Measurements from ENCODE around the gene HNF1A. TPM values are rescaled to one million over a fixed set of nuclear protein-coding genes. Genes with fewer than 3 reads are reported as not detected.
"Not testable (repeated sequence)": the region's sequence is repeated elsewhere in the genome, so short reads cannot be mapped to it uniquely, and the experiment has no call there.

HNF1A gene, protein sequence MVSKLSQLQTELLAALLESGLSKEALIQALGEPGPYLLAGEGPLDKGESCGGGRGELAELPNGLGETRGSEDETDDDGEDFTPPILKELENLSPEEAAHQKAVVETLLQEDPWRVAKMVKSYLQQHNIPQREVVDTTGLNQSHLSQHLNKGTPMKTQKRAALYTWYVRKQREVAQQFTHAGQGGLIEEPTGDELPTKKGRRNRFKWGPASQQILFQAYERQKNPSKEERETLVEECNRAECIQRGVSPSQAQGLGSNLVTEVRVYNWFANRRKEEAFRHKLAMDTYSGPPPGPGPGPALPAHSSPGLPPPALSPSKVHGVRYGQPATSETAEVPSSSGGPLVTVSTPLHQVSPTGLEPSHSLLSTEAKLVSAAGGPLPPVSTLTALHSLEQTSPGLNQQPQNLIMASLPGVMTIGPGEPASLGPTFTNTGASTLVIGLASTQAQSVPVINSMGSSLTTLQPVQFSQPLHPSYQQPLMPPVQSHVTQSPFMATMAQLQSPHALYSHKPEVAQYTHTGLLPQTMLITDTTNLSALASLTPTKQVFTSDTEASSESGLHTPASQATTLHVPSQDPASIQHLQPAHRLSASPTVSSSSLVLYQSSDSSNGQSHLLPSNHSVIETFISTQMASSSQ
- not detected in 2 replicates for total RNA-seq (2014; rRNA removed; shearing (Covaris generic))

DNA sequence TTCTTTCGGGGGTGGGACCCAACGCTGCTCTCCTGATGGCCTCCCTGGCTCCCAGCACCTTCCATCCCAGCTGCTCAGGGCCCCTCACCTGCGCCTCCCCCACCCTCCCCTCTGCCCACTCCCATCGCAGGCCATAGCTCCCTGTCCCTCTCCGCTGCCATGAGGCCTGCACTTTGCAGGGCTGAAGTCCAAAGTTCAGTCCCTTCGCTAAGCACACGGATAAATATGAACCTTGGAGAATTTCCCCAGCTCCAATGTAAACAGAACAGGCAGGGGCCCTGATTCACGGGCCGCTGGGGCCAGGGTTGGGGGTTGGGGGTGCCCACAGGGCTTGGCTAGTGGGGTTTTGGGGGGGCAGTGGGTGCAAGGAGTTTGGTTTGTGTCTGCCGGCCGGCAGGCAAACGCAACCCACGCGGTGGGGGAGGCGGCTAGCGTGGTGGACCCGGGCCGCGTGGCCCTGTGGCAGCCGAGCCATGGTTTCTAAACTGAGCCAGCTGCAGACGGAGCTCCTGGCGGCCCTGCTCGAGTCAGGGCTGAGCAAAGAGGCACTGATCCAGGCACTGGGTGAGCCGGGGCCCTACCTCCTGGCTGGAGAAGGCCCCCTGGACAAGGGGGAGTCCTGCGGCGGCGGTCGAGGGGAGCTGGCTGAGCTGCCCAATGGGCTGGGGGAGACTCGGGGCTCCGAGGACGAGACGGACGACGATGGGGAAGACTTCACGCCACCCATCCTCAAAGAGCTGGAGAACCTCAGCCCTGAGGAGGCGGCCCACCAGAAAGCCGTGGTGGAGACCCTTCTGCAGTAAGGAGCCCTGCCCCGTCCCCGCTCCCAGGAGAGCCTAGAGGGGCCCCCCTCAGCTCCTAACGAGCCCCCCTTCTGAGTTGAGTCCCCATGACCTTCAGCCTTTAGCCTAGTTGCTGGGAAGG is at the start of gene HNF1A:
Gene HNF1A, plus strand, starts transcription at position 248 of the 924 bp plus-strand sequence. Its CDS starts 226 bp downstream, at position 474.
- no peak for DNase-seq (ENCODE audit: low read depth)

DNA sequence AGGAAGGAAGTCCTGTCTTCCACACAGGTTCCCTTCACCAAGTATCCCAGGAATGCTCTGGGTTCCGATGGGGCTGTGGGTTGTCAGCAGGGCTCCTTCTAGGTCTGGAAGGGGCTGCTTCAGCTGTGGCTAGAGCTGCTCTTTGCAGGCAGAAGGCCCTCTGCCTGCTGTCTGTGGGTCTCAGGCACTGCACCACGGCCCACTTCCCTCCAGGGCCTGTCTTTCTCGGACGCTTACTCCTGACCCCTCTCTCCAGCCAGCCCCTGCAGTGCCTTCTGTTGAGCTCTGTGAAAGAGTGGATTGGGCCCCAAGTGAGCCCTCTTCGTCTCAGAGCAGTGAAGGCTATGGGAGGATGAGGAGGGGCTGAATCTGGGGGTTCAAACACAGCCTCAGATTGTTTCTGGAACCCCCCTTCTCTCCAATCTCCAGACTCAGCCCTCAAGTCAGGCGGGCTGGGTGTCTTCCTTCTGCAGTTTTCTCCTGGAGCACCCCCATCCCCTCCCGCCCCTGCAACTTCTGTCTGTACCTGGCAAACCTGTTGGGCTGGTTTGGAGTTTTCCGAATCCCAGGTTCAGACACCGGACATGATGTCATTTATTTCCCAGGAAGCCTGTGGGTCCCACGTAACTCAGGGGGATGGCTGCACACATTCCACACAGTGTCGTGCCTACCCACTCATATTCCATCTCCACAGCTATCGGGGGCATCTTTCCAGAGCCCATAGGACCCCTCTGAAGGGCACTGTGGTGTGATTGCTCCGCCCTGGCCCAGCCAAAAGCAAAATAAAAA is 49.3 kb upstream of the HNF1A start:
- DNase-seq (ENCODE audit: low read depth) = no peak

DNA sequence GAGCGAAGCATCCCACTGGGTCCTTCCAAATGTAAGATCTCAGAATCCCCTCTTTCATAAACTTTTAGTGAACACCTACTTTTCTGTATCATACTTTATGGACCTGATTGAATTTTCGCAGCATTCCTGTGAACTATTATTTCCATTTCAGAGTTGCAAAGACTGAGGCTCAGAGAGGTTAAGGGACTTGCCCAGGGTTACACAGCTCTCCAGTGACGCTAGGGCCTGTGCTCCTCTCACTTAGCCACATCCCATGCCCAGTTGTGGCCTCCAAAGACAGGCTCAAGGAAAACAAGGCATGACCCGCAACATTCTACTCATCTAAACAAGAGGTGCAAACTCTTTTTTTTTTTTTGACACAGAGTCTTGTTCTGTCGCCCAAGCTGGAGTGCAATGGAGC is 48.3 kb upstream of the HNF1A start:
- no peak for DNase-seq (ENCODE audit: low read depth)

DNA sequence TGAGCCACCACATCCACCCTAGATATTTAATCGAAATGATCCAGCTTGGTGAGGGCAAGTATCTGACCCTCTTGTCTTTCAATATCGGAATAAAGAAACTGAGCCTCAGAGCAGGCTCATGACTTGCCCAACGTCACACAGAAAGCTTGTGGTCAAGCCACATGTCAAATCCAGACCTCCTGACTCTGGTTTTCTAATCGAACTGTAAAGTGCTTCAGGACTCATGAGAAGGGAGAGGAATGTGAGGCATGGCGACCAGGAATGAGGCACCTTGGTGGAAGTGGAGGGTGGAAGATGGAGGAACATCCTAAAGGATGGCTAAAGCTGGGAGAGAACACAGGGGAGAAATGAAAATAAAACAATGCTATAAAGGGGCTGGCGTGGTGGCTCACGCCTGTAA is 46.3 kb upstream of the HNF1A start:
- no peak for DNase-seq (ENCODE audit: low read depth)

DNA sequence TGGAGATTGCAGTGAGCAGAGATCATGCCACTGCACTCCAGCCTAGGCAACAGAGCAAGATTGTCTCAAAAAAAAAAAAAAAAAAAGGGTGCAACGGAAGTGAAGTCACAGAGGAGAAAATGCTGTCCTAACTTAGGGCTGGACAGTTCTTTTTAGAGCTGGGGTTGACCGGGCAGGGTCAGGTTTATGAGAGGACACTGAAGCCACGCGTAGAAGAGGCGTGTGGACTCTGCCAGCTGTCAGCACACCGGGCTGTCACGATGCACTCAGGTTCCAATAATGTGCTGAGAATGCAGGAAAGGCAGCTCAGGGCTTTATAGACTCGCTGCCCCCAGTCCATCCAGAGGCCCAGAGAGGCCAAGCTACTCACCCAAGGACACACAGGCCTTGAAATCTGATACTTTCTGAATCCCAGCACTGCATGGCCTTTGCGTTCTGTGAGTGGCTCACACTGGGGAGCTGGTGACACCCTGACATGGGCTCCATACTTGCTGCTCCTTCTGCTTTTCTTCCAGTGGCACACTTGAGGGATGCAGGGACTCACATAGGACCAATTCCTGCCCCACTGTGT is 45.3 kb upstream of the HNF1A start:
- DNase-seq (ENCODE audit: low read depth) = no peak

DNA sequence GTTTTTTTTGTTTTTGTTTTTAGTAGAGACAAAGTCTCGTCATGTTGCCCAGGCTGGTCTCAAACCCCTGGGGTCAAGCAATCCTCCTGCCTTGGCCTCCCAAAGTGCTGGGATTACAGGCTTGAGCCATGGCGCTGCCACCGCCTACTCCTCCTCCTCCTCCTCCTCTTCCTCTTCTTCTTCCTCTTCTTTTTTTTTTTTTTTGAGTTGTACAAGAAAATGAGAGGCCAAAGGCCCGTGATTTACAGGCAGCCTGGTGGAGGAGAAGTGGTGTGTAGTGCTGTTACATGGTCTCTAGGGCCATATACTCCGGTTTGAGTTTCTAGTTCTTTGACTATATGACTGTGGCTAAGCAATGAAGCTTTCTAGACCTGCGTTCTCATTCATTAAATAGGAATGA is 44.6 kb upstream of the HNF1A start:
- DNase-seq (ENCODE audit: low read depth) = no peak

DNA sequence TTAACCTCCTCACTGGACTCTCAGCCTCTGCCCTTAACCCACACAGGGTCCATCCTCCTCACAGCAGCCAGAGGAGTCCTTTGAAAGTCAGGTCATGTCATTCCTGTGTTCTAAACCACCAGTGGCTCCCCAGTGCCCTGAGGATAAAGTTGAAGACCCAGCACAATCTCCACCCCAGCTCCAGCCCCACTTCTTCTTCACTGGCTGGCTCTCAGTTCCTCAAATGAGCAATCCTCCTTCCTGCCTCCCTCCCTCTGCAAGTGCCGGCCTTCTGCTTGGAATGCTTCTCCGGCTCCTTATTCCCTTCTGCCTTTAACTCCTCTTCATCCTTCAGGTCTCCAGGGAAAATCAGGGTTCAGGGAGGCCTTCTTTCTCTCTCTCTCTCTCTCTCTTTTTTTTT is 42.1 kb upstream of the HNF1A start:
- DNase-seq (ENCODE audit: low read depth) = no peak

DNA sequence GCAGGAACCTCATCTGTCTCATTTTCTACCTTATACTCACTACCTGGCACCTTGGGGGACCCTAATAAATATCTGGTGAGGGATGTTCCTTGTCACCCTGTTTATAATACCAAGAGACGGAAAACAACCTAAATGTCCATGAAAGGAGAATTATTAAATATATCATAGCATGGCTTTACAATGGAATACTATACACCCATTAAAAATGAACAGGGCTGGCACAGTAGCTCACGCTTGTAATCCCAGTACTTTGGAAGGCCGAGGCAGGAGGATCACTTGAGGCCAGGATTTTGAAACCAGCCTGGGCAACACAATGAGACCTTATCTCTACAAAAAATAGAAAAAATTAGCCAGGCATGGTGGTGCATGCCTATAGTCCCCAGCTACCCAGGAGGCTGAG is 39.8 kb upstream of the HNF1A start:
- no peak for DNase-seq (ENCODE audit: low read depth)

DNA sequence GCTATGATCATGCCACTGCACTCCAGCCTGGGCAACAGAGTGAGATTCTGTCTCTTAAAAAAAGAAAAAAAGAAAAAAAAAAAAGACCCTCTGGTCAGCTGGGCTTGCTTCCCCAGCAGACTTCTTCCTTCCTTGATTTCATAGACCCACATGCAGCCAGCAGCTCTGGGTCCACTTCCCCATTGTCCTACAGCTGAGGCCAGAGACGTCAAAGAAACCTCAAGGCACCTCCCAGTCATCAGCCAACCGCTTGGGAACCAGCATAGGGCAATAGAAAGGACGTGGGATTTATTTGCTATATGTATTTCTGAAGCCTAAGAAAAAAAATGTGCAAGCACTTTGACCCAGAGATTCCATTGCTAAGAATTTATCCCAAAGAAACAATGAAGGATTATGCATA is 38.8 kb upstream of the HNF1A start:
- DNase-seq (ENCODE audit: low read depth) = no peak

DNA sequence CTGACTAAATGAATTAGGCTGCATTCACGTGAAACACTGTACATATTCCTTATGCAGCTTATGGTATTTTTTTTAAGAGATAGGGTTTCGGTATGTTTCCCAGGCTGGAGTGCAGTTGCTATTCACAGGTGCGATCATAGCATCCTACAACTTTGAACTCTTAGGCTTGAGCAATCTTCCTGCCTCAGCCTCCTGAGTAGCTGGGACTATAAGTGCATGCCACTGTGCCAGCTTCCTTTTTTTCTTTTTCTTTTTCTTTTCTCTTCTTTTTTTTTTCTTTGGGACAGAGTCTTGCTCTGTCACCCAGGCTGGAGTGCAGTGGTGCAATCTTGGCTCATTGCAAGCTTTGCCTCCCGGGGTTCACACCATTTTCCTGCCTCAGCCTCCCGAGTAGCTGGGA is 38.3 kb upstream of the HNF1A start:
- DNase-seq (ENCODE audit: low read depth) = no peak

DNA sequence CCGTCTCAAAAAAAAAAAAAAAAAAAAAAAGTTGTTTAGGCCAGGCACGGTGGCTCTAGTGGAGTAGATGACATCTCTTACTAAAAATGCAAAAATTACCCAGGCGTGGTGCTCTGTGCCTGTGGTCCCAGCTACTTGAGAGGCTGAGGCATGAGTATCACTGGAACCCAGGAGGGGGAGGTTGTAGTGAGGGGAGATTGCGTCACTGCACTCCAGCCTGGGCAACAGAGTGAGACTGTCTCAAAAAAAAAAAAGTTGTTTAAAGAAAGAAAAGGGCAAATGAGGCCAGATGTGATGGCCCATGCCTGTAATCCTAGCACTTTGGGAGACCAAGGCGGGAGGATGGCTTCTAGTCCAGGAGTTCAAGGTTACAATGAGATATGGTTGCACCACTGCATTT is 37.5 kb upstream of the HNF1A start:
- DNase-seq (ENCODE audit: low read depth) = peak; percentile 58

DNA sequence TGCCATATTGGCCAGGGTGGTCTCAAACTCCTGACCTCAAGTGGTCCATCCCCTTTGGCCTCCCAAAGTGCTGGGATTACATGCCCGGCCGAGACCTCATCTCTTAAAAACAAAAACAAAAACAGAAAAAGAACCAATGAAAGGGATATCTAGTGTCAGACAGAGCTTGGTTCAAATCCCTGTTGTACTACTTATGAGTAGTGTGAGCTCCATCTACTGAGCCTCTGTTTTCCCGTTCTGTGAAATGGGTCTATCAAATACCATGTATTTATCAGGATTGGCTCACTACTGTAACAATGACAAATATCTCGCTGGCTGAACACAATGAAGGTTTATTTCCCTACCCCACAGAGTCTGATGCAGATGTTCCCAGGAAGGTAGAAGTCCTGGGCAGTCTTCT is 36.9 kb upstream of the HNF1A start:
- DNase-seq (ENCODE audit: low read depth) = no peak

DNA sequence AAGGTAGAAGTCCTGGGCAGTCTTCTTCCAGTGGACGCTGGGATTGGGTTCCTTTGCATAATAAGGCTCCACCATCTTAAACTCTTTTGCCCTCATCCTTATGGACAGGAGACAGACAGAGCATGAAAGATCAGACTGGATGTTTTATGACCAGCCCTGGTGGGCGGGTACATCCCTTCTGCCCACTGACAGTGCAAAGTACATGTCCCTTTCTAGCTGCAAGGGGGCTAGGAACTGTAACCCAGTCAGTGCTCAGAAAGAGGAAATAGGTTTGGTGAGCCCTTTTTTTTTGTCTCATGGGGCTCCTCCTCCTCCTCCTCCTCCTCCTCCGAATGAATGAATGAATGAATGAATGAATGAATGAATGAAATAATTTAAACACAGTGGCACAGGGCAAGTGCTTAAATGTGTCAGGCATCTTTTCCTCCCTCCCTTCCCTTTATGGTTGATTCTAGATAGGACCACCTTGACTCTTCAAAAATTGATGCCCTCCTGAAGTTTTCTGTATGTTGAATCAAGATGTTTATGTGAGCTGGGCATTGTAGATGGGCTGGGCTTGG is 36.4 kb upstream of the HNF1A start:
- no peak for DNase-seq (ENCODE audit: low read depth)

DNA sequence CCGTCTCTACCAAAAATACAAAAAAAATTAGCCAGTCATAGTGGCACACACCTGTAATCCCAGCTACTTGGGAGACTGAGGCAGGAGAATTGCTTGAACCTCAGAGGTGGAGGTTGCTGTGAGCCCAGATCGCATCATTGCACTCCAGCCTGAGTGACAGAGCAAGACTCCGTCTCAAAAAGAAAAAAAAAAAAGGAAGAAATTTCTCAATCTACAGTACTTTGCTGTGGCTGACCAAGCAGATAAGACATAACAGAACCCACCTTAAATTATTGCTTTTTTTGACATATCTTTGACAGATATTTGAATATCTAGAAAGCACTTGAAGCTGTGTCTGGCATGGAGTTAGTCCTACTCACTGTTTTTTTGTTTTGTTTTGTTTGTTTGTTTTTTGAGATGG is 34.9 kb upstream of the HNF1A start:
- DNase-seq (ENCODE audit: low read depth) = no peak

DNA sequence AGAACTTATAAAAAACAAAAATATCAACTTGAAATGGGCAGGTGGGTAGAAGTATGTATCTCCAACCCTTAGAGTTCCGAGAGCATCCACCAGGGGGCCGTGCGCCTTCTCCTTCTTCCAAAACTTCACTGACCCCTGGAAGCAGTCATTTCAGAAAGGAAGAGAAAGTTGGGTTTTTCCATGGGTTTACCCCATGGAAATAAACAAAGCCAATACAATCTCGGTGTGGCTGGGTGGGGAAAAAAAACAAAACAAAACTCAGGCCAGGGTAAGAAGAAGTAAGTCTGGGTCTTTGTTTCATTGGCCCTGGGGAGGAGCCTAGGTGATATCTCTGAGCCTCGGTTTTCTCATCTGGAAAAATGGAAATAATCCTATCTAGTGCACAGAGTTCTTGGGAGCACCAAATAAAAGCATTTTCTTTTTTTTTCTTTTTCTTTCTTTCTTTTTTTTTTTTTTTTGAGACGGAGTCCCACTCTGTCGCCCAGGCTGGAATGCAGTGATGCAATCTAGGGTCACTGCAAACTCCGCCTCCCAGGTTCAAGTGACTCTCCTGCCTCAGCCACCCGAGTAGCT is 33.6 kb upstream of the HNF1A start:
- DNase-seq (ENCODE audit: low read depth) = peak; percentile 36

DNA sequence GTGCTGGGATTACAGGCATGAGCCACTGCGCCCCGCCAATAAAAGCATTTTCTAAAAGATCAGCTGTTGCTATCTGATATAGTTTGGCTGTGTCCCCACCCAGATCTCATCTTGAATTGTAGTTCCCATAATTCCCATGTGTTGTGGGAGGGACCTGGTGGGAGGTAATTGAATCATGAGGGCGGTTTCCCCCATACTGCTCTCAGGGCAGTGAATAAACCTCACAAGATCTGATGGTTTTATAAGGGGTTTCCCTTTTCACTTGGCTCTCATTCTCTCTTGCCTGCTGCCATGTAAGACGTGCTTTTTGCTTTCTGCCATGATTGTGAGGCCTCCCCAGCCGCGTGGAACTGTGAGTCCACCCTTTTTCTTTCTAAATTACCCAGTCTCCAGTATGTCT is 32.8 kb upstream of the HNF1A start:
- DNase-seq (ENCODE audit: low read depth) = not testable (repeated sequence)

DNA sequence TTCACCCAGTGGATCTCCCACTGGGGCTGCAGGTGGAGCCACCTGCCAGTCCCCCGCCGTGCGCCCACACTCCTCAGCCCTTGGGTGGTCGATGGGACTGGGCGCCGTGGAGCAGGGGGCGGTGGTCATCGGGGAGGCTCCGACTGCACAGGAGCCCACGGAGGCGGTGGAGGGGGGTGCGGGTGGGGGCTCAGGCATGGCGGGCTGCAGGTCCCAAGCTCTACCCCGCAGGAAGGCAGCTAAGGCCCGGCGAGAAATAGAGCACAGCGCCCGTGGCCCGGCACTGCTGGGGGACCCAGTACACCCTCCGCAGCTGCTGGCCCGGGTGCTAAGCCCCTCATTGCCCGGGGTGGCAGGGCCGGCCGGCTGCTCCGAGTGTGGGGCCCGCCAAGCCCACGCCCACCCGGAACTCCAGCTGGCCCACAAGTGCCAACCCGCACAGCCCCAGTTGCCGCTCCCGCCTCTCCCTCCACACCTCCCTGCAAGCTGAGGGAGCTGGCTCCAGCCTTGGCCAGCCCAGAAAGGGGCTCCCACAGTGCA is 28.0 kb upstream of the HNF1A start:
- not testable (repeated sequence) for DNase-seq (ENCODE audit: low read depth)

DNA sequence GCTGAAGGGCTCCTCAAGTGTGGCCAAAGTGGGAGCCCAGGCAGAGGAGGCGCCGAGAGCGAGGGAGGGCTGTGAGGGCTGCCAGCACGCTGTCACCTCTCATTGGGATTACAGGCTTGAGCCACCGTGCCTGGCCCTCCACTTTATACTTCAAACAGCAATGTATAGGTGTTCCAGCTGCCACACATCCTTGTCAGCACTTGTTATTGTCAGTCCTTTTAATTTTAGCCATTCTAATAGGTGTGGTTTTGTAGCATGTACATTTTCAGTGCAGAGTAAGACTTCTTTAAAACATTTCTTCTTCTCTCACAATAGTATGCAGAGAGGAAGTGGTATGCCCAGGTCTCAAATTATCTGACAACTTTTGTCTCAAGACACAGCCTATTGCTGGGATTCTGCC is 27.5 kb upstream of the HNF1A start:
- DNase-seq (ENCODE audit: low read depth) = no peak

DNA sequence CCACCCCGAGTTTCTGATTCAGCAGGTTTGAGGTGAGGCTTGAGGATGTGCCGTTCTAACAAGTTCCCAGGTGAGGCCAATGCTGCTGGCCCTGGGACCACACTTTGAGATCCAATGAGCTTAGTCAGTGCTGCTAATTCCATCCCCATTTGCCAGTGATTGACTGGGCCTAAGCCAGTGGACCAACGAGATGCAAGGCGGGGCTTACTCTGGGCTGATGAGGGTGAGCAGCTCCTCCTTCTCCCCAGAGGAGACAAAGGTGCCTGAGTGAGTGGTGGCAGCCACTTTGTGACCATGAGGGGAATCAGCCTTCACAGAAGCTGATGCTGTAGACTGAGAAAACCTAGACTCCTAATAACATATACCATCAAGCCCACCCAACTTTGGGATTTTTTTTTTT is 23.1 kb upstream of the HNF1A start:
- DNase-seq (ENCODE audit: low read depth) = no peak

DNA sequence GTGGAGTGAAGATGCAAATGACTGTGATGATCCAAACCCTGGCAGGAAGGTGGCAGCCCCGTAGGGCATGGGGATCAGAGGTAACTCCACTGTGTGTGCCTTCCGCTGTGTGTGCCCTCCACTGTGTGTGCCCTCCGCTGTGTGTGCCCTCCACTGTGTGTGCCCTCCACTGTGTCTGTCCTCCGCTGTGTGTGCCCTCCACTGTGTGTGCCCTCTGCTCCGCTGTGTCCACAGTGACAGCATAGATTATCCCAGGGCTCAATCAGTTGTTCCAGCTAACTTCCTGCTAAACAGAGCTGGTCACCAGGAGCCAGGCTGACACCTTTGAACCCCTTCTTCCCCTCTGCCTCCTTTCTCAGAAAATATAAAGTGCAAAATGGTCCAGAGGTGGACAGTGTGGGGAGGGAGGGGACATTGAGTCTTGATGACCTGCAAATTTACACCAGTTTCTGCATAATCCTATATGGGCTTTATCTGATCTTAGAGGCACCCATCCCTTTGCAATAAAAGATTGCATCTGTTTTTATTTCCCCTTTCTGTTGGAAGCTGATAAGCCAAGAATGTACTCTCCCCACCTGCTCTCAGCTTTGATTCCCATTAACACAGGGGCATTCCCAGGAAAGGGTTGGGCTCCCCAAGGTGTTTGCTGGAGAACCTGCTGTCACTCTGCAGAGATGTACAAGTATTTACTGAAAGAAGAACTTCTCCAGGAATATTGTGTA is 21.6 kb upstream of the HNF1A start:
- no peak for DNase-seq (ENCODE audit: low read depth)

Data from Daoy (cell line).